G401 (cell line): Measurements from ENCODE around the gene CFAP91. TPM values are rescaled to one million over a fixed set of nuclear protein-coding genes. Genes with fewer than 3 reads are reported as not detected.
"Not testable (repeated sequence)": the region's sequence is repeated elsewhere in the genome, so short reads cannot be mapped to it uniquely, and the experiment has no call there.

Source experiments
- DNase-seq: peaks from one replicate; pipeline ENCODE4 v3.0.0-alpha.2; 2015; ENCODE audit warnings: low spot score
- in situ Hi-C: cut with HindIII; loops from 2 replicates; pipeline ENCODE4 v1.10.0; 2016; ENCODE audit warnings: low sequenced_read_pairs, mixed read lengths
- total RNA-seq: library from RNA; depleted of rRNA; stranded (reverse); fragments of >200 nt; shearing (Covaris generic); gene quantifications from 2 replicates; pipeline ENCODE4 v1.2.3, GENCODE V29; 2014

Gene CFAP91
- total RNA-seq, 1 experiment from 2014 or later: not detected

GRCh38 chr3:119676771-119677640, 25.8 kb upstream of the CFAP91 start, which contains the start of gene COX17:
COX17 (minus strand) TSS chr3:119677406; CDS start chr3:119677310, 96 bp downstream.
- in situ Hi-C loops: no loop called here

DNA sequence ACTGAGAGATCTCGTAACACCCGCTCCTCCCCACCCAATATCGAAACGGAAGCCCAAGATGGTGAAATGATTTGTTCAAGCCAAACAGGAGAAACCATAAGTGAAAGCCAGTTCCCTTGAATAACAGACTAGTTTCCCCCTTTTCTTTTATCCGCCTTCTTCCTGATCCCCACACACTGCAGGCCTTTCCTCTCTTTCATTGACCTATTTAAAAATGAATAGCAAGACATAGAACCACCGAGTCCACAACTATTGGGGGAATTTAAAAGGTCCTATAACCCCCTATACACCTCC, 25.2 kb upstream of the CFAP91 start:
- in situ Hi-C loops: no loop called here
- no peak for DNase-seq

More at GRCh38 chr3:119676771-119677640, 25.8 kb upstream of the CFAP91 start, which contains the start of gene COX17:
- DNase-seq: peak; percentile 98

GRCh38 chr3:119678209-119678608, 24.6 kb upstream of the CFAP91 start:
- in situ Hi-C loops, DNase-seq: not testable (repeated sequence)

DNA sequence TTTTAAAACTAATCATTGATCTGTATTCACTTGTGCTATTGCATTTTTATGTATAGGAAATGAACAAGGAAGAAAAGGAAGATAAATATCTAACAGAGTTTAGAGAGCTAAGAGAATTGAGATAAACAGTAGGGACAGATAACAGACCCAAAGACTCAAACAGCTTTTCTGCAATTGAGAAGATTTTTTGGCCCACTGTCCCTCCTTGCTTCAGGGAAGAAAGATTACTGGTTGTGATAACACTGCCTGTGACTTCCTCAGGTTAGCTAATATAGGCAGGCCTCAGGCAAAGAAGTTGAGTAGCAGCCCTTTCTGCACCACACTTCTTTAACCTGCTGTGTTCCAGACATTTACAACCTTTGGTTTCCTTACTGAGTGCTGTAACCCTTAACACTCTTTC, 22.9 kb upstream of the CFAP91 start:
- in situ Hi-C loops: no loop called here
- no peak for DNase-seq

DNA sequence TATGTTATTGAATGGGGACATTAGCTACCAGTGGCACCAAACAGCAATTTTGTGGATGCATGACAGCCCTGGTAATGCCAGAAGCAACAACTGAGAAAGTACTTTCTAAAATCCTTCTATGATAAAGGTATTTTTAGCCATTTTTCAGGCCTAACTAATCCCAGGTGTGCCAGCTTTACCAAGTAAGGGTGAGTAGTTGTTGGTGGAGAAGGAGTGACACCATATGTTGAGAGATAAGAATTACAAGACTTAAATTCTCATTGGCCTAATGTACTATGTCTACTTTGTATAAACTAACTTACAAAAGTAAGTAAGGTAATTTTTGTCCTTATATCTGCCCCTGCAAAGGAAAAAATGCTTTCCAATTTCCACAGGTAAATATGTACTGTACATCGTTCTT, 21.5 kb upstream of the CFAP91 start:
- in situ Hi-C loops: no loop called here
- DNase-seq: no peak

DNA sequence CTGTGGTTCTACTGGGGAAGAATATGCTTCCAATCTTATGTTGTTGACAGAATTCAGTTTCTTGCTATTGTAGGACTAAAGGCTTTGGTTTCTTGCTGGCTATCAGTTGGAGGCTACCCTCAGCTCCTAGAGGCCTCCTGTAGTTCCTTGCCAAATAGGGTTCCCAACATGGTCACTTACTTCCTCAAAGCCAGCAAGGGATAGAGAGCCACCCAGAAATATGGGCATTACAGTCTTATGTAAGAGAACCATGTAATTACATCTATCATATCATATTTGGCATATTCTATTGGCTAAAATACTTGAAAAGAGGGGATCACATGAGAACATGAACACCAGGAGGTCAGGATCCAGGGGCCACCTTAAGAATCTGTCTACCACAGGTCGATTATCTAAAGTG, 19.4 kb upstream of the CFAP91 start:
- no peak for DNase-seq
- in situ Hi-C loops: no loop called here

- in situ Hi-C loops: no loop called here
- no peak for DNase-seq
These were observed 12.7 kb upstream of the CFAP91 start for GRCh38 chr3:119690043-119690656.

DNA sequence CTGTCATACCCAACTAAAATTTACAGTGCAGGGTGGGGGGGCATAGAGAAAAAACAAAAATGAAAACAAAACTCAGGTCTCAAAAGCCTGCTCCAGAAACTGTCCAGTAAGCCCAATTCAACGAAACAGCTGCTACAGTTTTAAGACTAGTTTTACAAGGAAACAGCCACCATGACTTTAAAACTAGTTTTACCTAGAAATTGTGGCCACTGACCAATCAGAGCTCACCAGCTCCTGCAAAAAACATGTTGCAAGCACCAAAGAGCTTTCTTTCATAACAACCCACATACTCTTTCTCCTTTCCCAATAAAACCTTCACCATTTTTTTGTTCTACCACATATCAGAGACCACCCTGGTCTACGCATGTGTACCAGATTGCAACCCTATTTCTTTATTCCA, 7.3 kb upstream of the CFAP91 start:
- in situ Hi-C loops: no loop called here
- no peak for DNase-seq

GRCh38 chr3:119697394-119697793, 5.4 kb upstream of the CFAP91 start:
- in situ Hi-C loops: no loop called here
- DNase-seq: no peak

- in situ Hi-C loops: no loop called here
- DNase-seq: no peak
These were observed 2.4 kb upstream of the CFAP91 start for GRCh38 chr3:119700269-119700919.

DNA sequence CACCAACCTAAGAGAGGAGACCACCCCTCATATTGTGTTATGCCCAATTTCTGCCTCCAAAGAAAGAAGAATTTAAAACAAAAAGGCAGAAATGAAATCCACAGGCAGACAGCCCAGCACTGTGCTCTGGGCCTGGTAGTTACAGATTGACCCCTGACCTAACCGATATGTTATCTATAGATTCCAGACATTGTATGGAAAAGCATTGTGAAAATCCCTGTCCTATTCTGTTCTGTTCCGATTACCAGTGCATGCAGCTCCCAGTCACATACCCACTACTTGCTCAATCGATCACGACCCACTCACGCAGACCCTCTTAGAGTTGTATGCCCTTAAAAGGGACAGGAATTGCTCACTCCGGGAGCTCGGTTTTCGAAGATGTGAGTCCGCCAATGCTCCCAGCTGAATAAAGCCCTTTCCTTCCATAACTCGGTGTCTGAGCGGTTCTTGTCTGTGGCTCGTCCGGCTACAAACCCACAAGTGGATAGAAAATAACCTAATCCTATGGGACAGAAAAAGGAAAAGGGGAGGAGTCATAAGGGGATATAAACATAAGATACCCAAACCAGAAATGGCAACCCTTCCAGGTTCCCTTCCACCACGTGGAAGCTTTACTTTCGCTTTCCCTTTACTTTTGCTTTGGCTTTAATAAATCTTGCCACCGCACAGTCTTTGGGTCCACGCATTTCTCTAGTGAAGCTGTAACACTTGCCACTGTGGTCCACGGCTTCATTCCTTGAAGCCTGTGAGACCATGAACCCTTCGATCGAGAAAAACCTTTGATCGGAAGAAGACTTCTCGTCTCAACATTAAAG, 1.7 kb upstream of the CFAP91 start:
- in situ Hi-C loops: no loop called here
- no peak for DNase-seq

DNA sequence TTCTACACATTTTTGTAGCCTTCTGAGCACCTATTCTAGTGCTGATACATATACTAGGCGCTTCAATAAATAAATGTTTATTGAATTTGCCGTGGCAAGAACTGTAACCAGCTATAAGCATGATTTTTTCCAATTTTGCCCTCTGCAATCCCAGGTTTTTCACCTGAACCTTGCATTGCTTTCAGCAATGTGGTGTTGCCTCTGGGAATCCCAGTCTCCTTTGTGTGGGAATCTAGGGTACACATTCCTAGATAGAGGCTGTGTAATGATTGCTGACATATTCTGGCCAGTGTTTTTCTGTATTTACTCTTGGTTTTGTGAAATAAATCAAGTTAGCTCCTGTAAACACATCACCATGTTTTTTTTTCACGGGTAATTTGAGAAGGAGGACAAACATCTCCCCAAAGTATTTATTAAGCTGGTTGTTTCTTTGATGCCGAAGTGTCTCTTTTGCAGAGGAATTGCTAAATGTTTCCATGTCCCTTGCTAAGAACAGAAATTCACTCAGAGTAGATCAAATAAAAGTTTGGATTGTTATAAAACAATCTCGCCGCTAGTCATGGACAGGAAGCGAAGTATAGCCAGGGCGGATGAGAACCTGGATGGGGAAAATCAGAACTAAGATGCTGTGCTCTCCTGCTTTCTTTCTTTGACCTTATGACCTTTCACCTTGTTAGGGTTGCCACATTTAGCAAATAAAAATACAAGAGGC, 1.2 kb downstream of the CFAP91 start:
- DNase-seq: peak; percentile 37
- in situ Hi-C loops: no loop called here

DNA sequence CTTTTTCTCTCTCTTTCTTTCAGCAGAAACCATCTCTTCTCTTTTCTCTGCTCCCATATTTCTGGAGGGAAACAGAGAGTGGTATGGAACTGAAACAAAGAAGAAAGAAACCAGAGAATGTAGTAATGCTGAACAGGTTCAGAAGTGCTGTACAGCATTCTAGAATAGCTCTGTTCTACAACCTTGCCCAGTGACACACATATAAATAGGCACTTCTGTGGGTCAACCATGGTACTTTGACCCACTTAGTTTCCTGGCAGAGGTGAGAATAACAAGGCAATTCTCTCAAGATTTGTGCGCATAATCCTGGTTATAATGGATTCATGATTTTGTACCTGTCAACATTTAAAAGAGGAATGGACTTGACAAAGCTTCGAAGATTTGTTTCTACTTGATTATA, 12.3 kb downstream of the CFAP91 start:
- no peak for DNase-seq
- in situ Hi-C loops: no loop called here

DNA sequence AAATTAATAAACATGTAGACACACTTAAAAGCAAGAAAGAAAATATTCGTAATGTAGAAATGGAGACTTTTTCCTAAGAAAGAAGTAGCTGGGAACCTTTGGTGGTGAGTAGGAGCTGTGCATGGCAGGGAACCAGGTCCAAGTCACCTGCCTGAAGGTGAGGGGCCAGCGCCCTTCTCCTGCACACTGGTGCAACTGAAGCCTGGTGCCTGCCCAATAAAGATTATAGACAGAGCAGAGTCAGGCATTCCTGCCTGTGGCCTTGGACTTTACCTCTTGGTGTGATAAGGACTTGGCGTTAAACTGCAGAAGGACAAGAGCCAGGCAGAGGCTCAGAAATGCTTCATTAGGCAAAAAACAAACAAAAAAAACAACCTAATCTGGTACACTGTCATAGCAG, 14.2 kb downstream of the CFAP91 start:
- in situ Hi-C loops: no loop called here
- DNase-seq: no peak

DNA sequence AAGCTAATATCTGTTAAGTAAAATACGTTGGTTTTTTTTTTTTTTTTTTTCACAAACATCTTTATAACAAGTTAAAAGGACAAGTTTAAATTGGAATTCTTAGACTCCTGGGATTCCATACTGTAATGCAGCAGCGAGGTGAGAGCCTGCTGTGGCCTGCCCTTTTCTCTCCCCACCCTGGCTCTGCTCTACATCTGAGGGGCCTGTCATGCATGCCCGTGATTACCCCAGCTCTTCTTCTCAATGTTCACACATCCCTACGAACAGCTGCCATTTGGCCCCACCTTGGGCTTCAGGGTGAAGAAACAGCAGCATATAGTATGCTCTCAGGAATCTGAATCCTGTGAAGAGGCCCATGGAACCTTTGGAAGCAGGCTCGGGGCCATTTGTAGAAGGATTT, 14.7 kb downstream of the CFAP91 start:
- in situ Hi-C loops: no loop called here
- no peak for DNase-seq

DNA sequence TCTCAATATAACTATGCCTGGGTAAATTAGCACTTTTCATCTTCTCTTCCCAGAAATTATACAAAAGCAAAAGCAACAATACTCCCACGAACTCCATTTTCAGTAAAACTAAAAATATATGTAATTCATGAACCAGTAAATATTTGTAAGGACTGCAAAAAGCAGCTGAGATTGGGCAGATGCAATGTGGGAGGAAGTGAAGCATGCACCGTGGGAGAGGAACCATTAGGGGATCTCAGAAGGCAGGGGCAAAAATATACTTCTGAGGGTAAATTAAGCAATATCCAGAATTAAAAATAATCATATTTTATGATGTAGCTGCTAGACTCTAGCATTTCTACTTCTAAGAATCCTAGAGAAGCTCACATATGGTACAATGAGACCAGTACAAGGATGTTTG, 20.2 kb downstream of the CFAP91 start:
- in situ Hi-C loops: no loop called here
- DNase-seq: no peak

DNA sequence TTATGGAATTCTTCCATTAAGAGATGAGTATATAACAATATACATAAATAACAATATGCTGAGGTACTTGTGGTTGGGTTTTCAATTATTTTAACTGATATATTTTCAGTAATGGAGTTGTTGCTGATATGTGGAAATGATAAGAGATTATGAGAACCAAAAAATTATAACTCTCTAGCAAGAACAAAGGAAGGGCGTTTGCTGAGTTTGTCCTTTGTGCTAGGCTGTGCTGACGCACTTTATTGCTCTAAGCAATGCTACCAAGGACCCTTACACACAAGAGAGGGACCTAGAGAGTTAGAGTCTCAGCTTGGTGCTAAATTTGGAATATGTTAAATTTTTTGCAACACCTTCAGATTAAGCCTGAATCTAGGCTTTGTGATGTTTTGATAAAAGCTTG, 24.1 kb downstream of the CFAP91 start:
- in situ Hi-C loops: no loop called here
- no peak for DNase-seq

GRCh38 chr3:119729996-119730395, 27.2 kb downstream of the CFAP91 start:
- in situ Hi-C loops: no loop called here
- peak; percentile 21 for DNase-seq
